ENCODE data around the gene AGAP1. TPM values are rescaled to one million over a fixed set of nuclear protein-coding genes. Genes with fewer than 3 reads are reported as not detected.

Gene AGAP1
- total RNA-seq, 1 donor from 2014 or later = 33.7 TPM

DNA sequence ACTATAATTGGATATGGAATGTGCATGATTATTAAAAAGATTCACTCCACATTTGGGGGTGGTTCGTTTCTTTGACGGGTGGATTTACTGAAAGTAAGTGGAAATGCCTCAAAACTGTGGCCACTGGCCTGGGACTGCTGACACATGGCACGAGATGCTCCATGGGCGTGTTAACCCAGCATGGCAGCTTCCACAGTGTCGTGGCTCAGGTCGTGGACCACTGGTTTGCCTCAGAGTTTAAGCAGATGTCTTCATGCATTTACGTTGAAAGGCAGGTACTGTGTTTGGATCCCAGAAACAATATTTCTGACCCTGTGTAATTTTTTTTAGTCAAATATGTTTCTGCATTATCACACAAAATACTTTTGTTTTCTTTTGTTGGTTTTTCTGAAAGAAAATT lies 432.4 kb downstream of the AGAP1 start:
- H3K36me3 ChIP-seq (ENCODE audit: control insufficient read depth, insufficient read depth, low read length) = no peaks in the 10 kb centered on the region
- no peak overlapping the region for H3K4me3 ChIP-seq (ENCODE audit: low read depth, low read length)
- DNase-seq (ENCODE audit: low read depth) = no peak
- H3K27me3 ChIP-seq (ENCODE audit: control insufficient read depth, insufficient read depth, low read length) = no peaks in the 10 kb centered on the region
- TF ChIP-seq, protein P1, sequence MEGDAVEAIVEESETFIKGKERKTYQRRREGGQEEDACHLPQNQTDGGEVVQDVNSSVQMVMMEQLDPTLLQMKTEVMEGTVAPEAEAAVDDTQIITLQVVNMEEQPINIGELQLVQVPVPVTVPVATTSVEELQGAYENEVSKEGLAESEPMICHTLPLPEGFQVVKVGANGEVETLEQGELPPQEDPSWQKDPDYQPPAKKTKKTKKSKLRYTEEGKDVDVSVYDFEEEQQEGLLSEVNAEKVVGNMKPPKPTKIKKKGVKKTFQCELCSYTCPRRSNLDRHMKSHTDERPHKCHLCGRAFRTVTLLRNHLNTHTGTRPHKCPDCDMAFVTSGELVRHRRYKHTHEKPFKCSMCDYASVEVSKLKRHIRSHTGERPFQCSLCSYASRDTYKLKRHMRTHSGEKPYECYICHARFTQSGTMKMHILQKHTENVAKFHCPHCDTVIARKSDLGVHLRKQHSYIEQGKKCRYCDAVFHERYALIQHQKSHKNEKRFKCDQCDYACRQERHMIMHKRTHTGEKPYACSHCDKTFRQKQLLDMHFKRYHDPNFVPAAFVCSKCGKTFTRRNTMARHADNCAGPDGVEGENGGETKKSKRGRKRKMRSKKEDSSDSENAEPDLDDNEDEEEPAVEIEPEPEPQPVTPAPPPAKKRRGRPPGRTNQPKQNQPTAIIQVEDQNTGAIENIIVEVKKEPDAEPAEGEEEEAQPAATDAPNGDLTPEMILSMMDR (IDR thresholded peaks at IDR 0.05; ENCODE audit: insufficient read depth, low read length, poor library complexity, severe bottlenecking) = no peak

DNA sequence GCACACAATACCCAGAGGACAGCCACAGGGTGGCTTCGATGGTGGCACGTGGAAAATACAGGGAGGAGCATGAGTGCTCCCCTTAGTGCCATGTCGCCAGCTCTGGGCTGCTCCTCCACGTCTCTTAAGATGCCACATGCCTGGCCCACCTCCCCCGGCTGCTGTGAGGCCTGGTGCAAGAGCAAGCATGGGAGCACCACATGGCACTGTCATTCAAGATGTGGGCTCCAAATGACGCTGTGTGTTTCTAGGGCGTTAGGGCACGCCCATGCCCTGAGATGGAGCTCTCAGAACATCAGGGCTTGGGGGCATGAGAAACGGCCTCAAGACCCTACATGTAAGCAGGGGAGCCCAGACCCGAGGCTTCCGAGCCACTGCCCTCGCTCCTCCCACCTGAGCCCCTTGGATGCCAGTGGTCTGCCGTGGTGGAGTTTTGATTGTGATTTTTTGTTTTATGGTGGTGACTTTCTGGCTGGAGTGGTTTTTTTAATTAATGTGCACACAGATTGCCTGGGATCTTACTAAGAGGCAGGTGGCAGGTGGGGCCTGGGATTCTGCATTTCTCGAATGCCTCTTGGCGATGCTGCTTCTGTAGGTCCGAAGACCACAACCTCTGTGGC lies 435.0 kb downstream of the AGAP1 start:
- TF ChIP-seq, protein P1 (IDR thresholded peaks at IDR 0.05; ENCODE audit: insufficient read depth, low read length, poor library complexity, severe bottlenecking) = no peak
- no peaks in the 10 kb centered on the region for H3K27me3 ChIP-seq (ENCODE audit: control insufficient read depth, insufficient read depth, low read length)
- H3K4me3 ChIP-seq (ENCODE audit: low read depth, low read length) = no peak overlapping the region
- DNase-seq (ENCODE audit: low read depth) = no peak
- no peaks in the 10 kb centered on the region for H3K36me3 ChIP-seq (ENCODE audit: control insufficient read depth, insufficient read depth, low read length)

DNA sequence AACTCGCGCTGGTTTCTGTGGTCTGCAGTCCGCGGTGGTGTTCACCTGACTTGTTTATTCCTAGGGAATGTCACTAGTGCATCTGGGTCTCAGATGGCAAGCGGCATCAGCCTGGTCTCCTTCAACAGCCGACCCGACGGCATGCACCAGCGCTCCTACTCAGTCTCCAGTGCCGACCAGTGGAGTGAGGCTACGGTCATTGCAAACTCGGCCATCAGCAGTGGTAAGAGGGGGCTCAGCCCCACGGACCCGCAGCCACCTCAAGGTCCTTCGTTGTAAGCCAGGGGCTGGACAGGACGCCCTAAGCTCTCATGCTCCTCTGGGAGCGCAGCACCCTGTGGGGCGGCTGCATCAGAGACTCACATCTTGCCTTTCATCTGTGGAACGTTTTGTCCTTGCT lies 436.9 kb downstream of the AGAP1 start:
- Histone ChIP-seq H3K4me3 (ENCODE audit: low read depth, low read length) (no peak overlapping the region), H3K27me3 (ENCODE audit: control insufficient read depth, insufficient read depth, low read length) (no peaks in the 10 kb centered on the region), H3K36me3 (ENCODE audit: control insufficient read depth, insufficient read depth, low read length) (no peaks in the 10 kb centered on the region)
- TF ChIP-seq, protein P1 (IDR thresholded peaks at IDR 0.05; ENCODE audit: insufficient read depth, low read length, poor library complexity, severe bottlenecking) = no peak
- DNase-seq (ENCODE audit: low read depth) = no peak

DNA sequence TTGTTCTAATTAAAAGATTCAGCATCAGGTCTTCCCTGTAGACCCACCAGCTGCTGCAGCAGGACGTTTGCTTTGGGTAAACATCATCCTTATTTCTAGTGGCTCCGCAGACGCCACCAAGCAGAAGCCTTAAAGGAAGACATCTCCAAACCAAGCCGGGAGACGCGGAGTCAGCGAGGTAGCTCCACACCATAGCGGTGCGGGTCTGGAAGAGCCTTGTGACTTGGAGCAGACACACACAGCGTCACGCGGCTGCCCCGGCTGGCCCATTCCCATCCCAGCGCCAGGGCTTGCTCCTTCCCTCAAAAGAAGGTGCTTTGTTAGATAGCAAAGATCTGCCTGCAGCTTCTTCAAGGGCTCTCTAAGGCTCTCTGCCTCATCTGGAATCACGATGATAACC lies 437.8 kb downstream of the AGAP1 start:
- no peaks in the 10 kb centered on the region for H3K36me3 ChIP-seq (ENCODE audit: control insufficient read depth, insufficient read depth, low read length)
- H3K27me3 ChIP-seq (ENCODE audit: control insufficient read depth, insufficient read depth, low read length) = no peaks in the 10 kb centered on the region
- no peak overlapping the region for H3K4me3 ChIP-seq (ENCODE audit: low read depth, low read length)
- TF ChIP-seq, protein P1 (IDR thresholded peaks at IDR 0.05; ENCODE audit: insufficient read depth, low read length, poor library complexity, severe bottlenecking) = no peak
- no peak for DNase-seq (ENCODE audit: low read depth)

DNA sequence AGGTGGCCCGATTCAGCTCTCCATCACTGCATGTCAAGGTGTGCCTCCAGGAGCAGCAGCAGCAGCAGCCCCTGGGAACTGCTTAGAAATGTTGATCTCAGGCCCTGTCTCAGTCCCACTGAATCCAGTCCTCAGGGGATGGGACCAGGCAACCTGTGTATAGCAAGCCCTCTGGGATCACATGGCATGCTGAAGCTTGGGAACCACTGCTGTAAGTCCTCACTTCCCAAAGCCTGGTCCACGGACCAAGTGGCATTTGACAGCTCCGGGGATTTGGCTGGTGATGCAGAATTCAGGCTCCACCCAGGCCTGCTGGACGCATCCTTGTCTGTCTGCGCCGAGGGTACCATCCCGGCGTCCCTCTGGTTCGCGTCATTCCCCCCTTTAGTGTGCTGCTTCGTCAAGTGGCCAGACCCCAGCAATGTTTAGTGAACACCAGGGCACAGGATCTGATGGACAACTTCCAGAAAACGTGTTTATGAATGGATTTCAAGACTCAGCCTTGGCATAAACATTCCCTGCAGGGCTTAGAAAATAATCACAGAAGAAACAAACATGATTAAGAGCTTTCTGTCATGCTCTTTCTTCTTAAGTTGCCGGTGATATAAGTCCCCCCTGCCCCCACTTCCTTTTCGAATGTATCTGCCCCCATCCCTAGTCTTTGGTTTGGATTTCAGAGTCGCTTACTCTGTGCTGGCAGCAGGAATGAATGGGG lies 440.4 kb downstream of the AGAP1 start:
- H3K4me3 ChIP-seq (ENCODE audit: low read depth, low read length) = no peak overlapping the region
- no peak for DNase-seq (ENCODE audit: low read depth)
- TF ChIP-seq, protein P1 (IDR thresholded peaks at IDR 0.05; ENCODE audit: insufficient read depth, low read length, poor library complexity, severe bottlenecking) = no peak
- H3K27me3 ChIP-seq (ENCODE audit: control insufficient read depth, insufficient read depth, low read length) = no peaks in the 10 kb centered on the region
- H3K36me3 ChIP-seq (ENCODE audit: control insufficient read depth, insufficient read depth, low read length) = no peaks in the 10 kb centered on the region
